Renal cortical epithelial cell (primary cell): Measurements from ENCODE around the gene ZNF48. TPM values are rescaled to one million over a fixed set of nuclear protein-coding genes. Genes with fewer than 3 reads are reported as not detected.

ENCODE experiments used
- DNase-seq: peaks from one replicate; pipeline ENCODE4 v3.0.0-alpha.2; 2011; ENCODE audit warnings: low read depth
- total RNA-seq: library from RNA; depleted of rRNA; stranded (reverse); fragments of >200 nt; gene quantifications from 2 replicates; pipeline ENCODE4 v1.2.3, GENCODE V29; 2014

ZNF48 gene
- total RNA-seq, 1 donor from 2014 or later, result 13.8 TPM

- DNase-seq, result no peak
Observed at GRCh38 chr16:30439720-30440348, 44.6 kb downstream of the ZNF48 start.

DNA sequence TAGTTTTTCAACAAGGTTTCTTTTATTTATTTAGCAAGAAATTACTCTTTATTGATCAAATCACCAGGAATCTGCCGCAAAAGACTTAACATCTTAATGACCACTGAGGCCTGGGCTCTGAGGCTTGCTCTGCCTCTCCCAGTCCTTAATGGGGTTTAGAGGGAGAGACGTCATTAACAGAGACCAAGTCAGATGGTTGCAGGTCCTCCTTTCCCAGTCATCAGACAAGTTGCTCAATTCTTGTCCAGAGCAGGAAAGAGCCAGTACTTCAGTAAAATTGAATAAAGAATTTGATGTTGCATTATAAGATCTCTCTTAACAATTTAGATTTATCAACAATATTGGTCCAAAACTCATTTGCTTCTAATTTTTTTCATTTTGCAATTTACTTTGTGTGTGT, 48.4 kb downstream of the ZNF48 start:
- no peak for DNase-seq

GRCh38 chr16:30444231-30445148, 49.3 kb downstream of the ZNF48 start:
- no peak for DNase-seq

GRCh38 chr16:30445149-30445407, 49.9 kb downstream of the ZNF48 start:
- no peak for DNase-seq

- DNase-seq, result peak; percentile 97
Observed at GRCh38 chr16:30445408-30446202, 50.4 kb downstream of the ZNF48 start, which contains the start of gene SEPHS2. Gene SEPHS2, minus strand, starts transcription at chr16:30445874. Its CDS starts 147 bp downstream, at chr16:30445727.

DNA sequence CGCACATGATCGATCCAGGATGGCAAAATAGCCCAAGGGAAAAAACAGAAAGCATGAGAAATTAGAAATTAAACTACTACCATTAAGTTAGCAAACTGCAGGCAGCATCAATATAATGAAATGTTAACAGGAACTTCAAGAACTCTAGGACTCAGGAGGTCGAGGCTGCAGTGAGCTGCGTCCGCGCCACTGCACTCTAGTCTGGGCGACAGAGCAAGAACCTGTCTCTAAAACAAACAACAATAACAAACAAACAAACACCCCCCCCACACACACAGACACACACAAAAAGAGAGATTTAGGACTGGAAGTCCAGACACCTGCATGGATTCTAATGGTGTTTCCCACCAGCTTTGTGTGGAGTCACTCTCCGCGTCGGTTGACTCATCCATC, 51.0 kb downstream of the ZNF48 start:
- DNase-seq, result no peak

GRCh38 chr16:30447512-30448226, 52.4 kb downstream of the ZNF48 start:
- peak; percentile 76 for DNase-seq

GRCh38 chr16:30449116-30449435, 53.9 kb downstream of the ZNF48 start:
- DNase-seq, result no peak

Other genes starting within 250 kb of the ZNF48 start
- gene CORO1A, start 211.8 kb upstream of the ZNF48 start, total RNA-seq, result 0.85 and 8.3 TPM in 2 replicates
- gene BOLA2B, start 201.8 kb upstream of the ZNF48 start, total RNA-seq, result 77.7 and 299 TPM in 2 replicates
- gene SLX1A, start 201.5 kb upstream of the ZNF48 start, total RNA-seq, result 8.1 and 24.5 TPM in 2 replicates
- 0.35 and 1.9 TPM in 2 replicates for gene SULT1A3, start 196.2 kb upstream of the ZNF48 start, total RNA-seq
- 0.52 and 1.4 TPM in 2 replicates for gene NPIPB13, start 146.9 kb upstream of the ZNF48 start, total RNA-seq
- gene CD2BP2, start 40.1 kb upstream of the ZNF48 start, total RNA-seq, result 36.0 and 40.6 TPM in 2 replicates
- gene TBC1D10B, start 24.9 kb upstream of the ZNF48 start, total RNA-seq, result 26.9 and 46.8 TPM in 2 replicates
- not detected in 2 replicates for gene MYL11, start 20.6 kb upstream of the ZNF48 start, total RNA-seq
- gene SEPTIN1, start 12.9 kb upstream of the ZNF48 start, total RNA-seq, result 0.25 TPM in 1 of 2 replicates, not detected in the other
- gene ZNF771, start 12.2 kb downstream of the ZNF48 start, total RNA-seq, result 9.0 and 10.1 TPM in 2 replicates
- 24.5 and 49.8 TPM in 2 replicates for gene DCTPP1, start 34.6 kb downstream of the ZNF48 start, total RNA-seq
- gene SEPHS2, start 50.5 kb downstream of the ZNF48 start, total RNA-seq, result 9.2 and 19.0 TPM in 2 replicates
- gene ITGAL, start 77.3 kb downstream of the ZNF48 start, total RNA-seq, result not detected in 2 replicates
- 22.4 and 24.0 TPM in 2 replicates for gene ZNF768, start 131.1 kb downstream of the ZNF48 start, total RNA-seq
- gene ZNF747, start 139.4 kb downstream of the ZNF48 start, total RNA-seq, result 7.5 and 11.7 TPM in 2 replicates
- 2.6 and 6.9 TPM in 2 replicates for gene ZNF764, start 163.0 kb downstream of the ZNF48 start, total RNA-seq
- 5.3 and 7.1 TPM in 2 replicates for gene ZNF688, start 176.3 kb downstream of the ZNF48 start, total RNA-seq
- 3.5 and 9.1 TPM in 2 replicates for gene ZNF785, start 190.3 kb downstream of the ZNF48 start, total RNA-seq
- 4.0 and 4.5 TPM in 2 replicates for gene ZNF689, start 215.0 kb downstream of the ZNF48 start, total RNA-seq